GM19239 (cell line): ENCODE data around the gene PDE6B.
"Not testable (repeated sequence)": the region's sequence is repeated elsewhere in the genome, so short reads cannot be mapped to it uniquely, and the experiment has no call there.

Experiments used
- DNase-seq: peaks from one replicate; pipeline ENCODE4 v3.0.0; 2011; ENCODE audit warnings: low spot score; ENCODE audit not compliant: insufficient read length
- FAIRE-seq: peaks from 2 replicates; lab custom pipeline; 2011; peaks lifted over from hg19 to GRCh38; lab: Jason Lieb, UNC

Gene PDE6B

GRCh38 chr4:666822-667544 lies 41.6 kb downstream of the PDE6B start:
- no peak for FAIRE-seq
- no peak for DNase-seq

GRCh38 chr4:667545-667925 lies 42.2 kb downstream of the PDE6B start:
- DNase-seq (no peak), FAIRE-seq (no peak)

GRCh38 chr4:668219-668618 lies 42.8 kb downstream of the PDE6B start:
- not testable (repeated sequence) for FAIRE-seq

GRCh38 chr4:669806-670559 lies 44.6 kb downstream of the PDE6B start:
- DNase-seq, FAIRE-seq: not testable (repeated sequence)

More at GRCh38 chr4:668219-668618, 42.8 kb downstream of the PDE6B start:
- DNase-seq: not testable (repeated sequence)

GRCh38 chr4:671769-672168 lies 46.4 kb downstream of the PDE6B start:
- DNase-seq: no peak
- FAIRE-seq: no peak

- no peak for FAIRE-seq
- DNase-seq: no peak
Measured at GRCh38 chr4:673349-674091, 48.1 kb downstream of the PDE6B start.

GRCh38 chr4:674172-675035 lies 49.0 kb downstream of the PDE6B start, which contains the start of the genes ATP5ME and MYL5:
Gene ATP5ME (minus strand): TSS chr4:674276. CDS start chr4:674247, 29 bp downstream.
Gene MYL5 (plus strand): TSS chr4:674542. CDS start chr4:678027, 3,485 bp downstream.
- FAIRE-seq (peak; percentile 95), DNase-seq (peak; percentile 99)

- FAIRE-seq: no peak
- DNase-seq: no peak
Measured at GRCh38 chr4:675036-675882, 49.9 kb downstream of the PDE6B start.

- FAIRE-seq: peak; percentile 49
- DNase-seq: peak; percentile 78
Measured at GRCh38 chr4:675980-676870, 50.9 kb downstream of the PDE6B start.

- DNase-seq (no peak), FAIRE-seq (no peak)
Measured at GRCh38 chr4:676871-677235, 51.5 kb downstream of the PDE6B start.

- DNase-seq (no peak), FAIRE-seq (no peak)
Measured at GRCh38 chr4:677431-678293, 52.3 kb downstream of the PDE6B start.

GRCh38 chr4:678331-679103 lies 53.1 kb downstream of the PDE6B start:
- FAIRE-seq (no peak), DNase-seq (no peak)

- no peak for DNase-seq
- FAIRE-seq: no peak
Measured at GRCh38 chr4:679104-679481, 53.7 kb downstream of the PDE6B start.

- DNase-seq (no peak), FAIRE-seq (no peak)
Measured at GRCh38 chr4:679629-680028, 54.3 kb downstream of the PDE6B start.

GRCh38 chr4:680091-680490 lies 54.7 kb downstream of the PDE6B start:
- no peak for DNase-seq
- no peak for FAIRE-seq

- DNase-seq (no peak), FAIRE-seq (no peak)
Measured at GRCh38 chr4:680551-680927, 55.2 kb downstream of the PDE6B start.
